GM19397 (cell line): Measurements from ENCODE around the gene ABHD17B.
"Not testable (repeated sequence)": the region's sequence is repeated elsewhere in the genome, so short reads cannot be mapped to it uniquely, and the experiment has no call there.

Experiments
- ATAC-seq: cut with Tn5 transposase; IDR thresholded peaks from one replicate; pipeline ENCODE4 v1.9.1; 2021; ENCODE audit warnings: mild to moderate bottlenecking, moderate library complexity; ENCODE audit not compliant: unreplicated experiment

Gene ABHD17B

GRCh38 chr9:71916834-71917534, 6.0 kb upstream of the ABHD17B start:
- ATAC-seq, result peak; percentile 61

- ATAC-seq, result no peak
Measured at GRCh38 chr9:71915495-71915894, 4.5 kb upstream of the ABHD17B start.

GRCh38 chr9:71911908-71912335, 929 bp upstream of the ABHD17B start:
- no peak for ATAC-seq

GRCh38 chr9:71910650-71911060, 338 bp downstream of the ABHD17B start:
- peak; percentile 20 for ATAC-seq

- ATAC-seq, result peak; percentile 19
Measured at GRCh38 chr9:71909887-71910649, 925 bp downstream of the ABHD17B start.

- ATAC-seq, result no peak
Measured at GRCh38 chr9:71908825-71909224, 2.2 kb downstream of the ABHD17B start.

- ATAC-seq, result no peak
Measured at GRCh38 chr9:71904076-71904475, 6.9 kb downstream of the ABHD17B start.

- no peak for ATAC-seq
Measured at GRCh38 chr9:71901695-71902597, 9.0 kb downstream of the ABHD17B start.

- ATAC-seq, result not testable (repeated sequence)
Measured at GRCh38 chr9:71898756-71899155, 12.2 kb downstream of the ABHD17B start.

GRCh38 chr9:71897577-71897976, 13.4 kb downstream of the ABHD17B start:
- ATAC-seq, result peak; percentile 53

- ATAC-seq, result no peak
Measured at GRCh38 chr9:71896761-71897160, 14.2 kb downstream of the ABHD17B start.

GRCh38 chr9:71895955-71896354, 15.0 kb downstream of the ABHD17B start:
- no peak for ATAC-seq

- ATAC-seq, result no peak
Measured at GRCh38 chr9:71895117-71895516, 15.9 kb downstream of the ABHD17B start.

GRCh38 chr9:71891557-71892189, 19.3 kb downstream of the ABHD17B start:
- no peak for ATAC-seq

- no peak for ATAC-seq
Measured at GRCh38 chr9:71890042-71890679, 20.8 kb downstream of the ABHD17B start.

- ATAC-seq, result no peak
Measured at GRCh38 chr9:71887362-71887761, 23.6 kb downstream of the ABHD17B start.

- ATAC-seq, result no peak
Measured at GRCh38 chr9:71886541-71886940, 24.5 kb downstream of the ABHD17B start.

- no peak for ATAC-seq
Measured at GRCh38 chr9:71886015-71886414, 25.0 kb downstream of the ABHD17B start.

GRCh38 chr9:71885467-71885866, 25.5 kb downstream of the ABHD17B start:
- ATAC-seq, result no peak

- ATAC-seq, result no peak
Measured at GRCh38 chr9:71884005-71884404, 27.0 kb downstream of the ABHD17B start.
